Fibroblast of the aortic adventitia (primary cell): Measurements from ENCODE around the gene RBM12. TPM values are rescaled to one million over a fixed set of nuclear protein-coding genes. Genes with fewer than 3 reads are reported as not detected.

ENCODE experiments used
- DNase-seq: peaks from one replicate; pipeline ENCODE4 v3.0.0-alpha.2; 2010; ENCODE audit warnings: low read depth
- H3K4me3 ChIP-seq: 2 replicates; pipeline ENCODE4 v1.5.1; 2011; ENCODE audit warnings: low read depth, mild to moderate bottlenecking, control low read depth, low read length, moderate library complexity
- CTCF ChIP-seq: IDR thresholded peaks from 2 replicates; pipeline ENCODE4 v1.5.1; 2011; ENCODE audit warnings: mild to moderate bottlenecking, low read length, control low read depth, inconsistent platforms; ENCODE audit not compliant: insufficient read depth
- total RNA-seq: library from RNA; depleted of rRNA; stranded (reverse); fragments of >200 nt; gene quantifications from 2 replicates; pipeline ENCODE4 v1.2.3, GENCODE V29; 2012; ENCODE audit warnings: low replicate concordance

Gene RBM12
- total RNA-seq, 1 donor, result 65.4 TPM

DNA sequence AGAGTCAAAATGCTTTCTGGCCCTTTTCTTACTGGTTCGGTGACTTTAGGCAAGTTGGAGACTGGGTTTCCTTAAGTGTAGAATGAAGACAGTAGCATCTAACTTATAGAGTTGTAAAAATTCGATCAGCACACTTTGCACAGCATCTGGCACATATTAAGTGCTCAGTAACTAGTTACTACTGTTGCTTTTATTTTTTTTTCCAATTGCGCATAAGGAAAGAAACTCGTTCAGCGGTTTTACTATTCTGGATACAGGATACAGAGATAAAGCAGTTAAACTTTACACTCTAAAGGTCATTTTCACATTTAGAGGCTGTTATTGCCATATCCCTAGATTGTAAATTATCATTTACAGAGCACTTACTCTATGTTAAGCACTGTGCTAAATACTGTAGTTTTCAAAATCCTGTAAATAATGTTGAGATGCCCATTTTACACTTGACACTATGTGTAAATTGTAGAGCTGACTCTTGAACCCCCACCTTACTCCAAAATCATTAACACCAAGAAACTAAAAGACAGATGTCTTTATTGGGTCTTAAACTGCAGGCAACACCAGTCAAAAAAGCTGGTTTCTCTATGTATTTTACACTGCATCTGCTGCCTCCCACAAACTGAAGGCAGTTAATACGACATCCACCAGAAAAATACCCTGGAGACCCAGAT is 35.4 kb upstream of the RBM12 start:
- DNase-seq, result no peak
- no peak for TF ChIP-seq CTCF
- peak overlapping the region; percentile 98 for H3K4me3 ChIP-seq

DNA sequence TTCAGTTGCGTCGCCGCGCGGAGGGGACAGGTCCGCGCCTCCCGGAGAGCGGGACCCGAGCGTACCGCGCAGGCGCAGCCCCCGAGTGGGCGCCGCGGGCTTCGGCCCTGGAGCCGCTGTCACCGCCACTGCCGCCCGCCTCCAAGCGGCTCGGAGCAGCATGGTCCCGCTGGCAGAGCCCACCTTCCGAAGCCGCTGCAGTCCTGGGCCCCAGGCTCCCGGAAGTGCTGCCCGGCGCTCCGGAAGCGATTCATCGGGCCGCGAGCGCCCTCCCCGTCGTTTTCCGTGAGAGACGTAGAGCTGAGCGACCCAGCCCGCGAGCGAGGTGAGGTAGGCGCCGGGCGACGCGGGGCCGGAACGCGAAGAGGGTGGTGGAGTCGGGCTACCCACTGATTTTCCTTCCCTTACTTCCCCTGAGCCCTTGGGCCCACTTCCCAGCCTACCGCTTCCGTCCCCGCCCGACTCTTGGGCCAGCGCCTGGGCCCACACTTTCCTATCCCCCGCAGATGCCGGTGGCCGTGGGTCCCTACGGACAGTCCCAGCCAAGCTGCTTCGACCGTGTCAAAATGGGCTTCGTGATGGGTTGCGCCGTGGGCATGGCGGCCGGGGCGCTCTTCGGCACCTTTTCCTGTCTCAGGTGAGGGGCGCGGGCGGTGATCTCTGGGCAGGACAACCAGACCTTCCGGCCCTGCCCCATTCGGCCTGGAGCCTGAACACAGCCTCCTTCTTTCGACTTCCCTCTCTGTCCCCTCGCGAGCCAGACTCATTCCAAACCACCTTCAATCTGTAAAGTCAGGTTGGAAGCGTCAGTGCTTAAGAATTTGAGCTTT is 34.6 kb upstream of the RBM12 start, which contains the start of the genes NFS1 and ROMO1:
NFS1 (minus strand) TSS at position 226 of the 830 bp plus-strand sequence; CDS start at position 162, 64 bp downstream.
ROMO1 (plus strand) TSS at position 279 of the 830 bp plus-strand sequence; CDS start at position 507, 228 bp downstream.
- peak; percentile 68 for DNase-seq
- peak; percentile 8 for TF ChIP-seq CTCF
- peak within 1 kb of the TSS; percentile 98 for H3K4me3 ChIP-seq

- no peak for TF ChIP-seq CTCF
- peak overlapping the region; percentile 98 for H3K4me3 ChIP-seq
- DNase-seq, result no peak
Observed at GRCh38 chr20:35698298-35699126, 33.8 kb upstream of the RBM12 start.

DNA sequence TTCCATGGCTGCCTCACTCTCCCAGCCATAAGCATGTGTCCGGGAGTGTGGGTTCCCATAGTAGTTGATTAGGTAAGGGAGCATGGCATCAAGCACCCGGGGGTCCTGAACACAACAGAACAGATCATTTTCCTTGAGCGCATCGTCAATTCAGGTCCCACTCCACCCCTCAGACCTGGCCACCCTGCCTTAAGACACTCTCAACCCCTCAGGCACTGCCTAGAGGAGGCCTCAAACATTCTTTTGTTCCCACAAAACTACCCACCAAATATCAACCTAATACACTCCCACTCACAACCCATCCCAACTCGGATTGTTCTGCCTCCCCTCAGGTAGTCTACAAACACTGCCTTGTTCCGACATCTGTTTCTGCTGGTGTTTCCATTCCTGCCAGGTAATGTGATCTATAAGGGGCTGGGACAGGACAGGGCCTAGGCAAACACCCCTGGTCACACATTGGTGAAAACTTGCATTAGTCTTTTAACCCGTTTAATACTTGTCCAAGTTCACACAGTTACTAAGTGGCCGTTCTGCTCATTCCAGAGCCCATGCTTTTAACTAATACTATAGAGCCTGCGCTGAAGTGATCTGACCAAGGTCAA is 33.1 kb upstream of the RBM12 start:
- no peak for TF ChIP-seq CTCF
- peak overlapping the region; percentile 98 for H3K4me3 ChIP-seq
- DNase-seq, result no peak

DNA sequence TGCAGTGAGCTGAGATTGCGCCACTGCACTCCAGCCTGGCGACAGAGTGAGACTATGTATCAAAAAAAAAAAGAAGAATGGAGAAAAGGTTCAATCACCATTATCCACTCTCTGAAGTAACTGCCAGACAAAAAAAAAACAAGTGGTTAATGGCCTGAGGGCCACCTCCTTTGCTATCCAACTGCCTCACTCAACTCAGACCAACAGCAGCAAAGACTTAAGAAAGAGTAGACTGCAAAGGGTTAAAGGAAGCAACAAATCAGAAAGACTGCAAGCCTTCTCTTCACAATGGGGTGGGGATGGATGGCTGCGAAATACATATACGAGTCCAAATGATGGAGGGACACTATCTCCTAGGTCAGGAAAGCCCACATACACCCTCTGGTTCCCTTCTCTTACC is 31.3 kb upstream of the RBM12 start:
- no peak for TF ChIP-seq CTCF
- no peak for DNase-seq

DNA sequence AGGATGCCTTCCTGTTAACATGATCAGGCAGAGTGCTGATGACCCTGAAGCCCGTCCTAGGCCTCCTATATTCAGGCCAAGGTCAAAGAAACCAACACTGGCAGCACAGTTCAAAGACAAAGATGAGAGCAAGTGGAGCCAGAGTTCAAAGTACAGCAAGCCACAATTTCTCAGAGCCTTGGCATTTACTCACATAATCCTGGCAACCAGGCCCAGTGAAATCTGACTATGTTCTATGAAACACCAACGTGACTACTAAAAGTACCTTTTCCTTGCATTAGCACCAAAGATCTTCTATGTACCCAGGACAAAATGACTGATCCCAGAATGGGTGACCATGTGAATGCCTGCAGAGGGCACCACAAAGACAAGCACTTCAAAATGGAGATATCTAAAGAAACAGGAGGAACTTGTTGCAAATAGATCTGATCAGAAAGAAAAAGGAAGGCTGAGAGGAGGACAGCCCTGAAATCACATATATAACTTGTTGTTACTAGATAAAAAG is 30.6 kb upstream of the RBM12 start:
- no peak overlapping the region for H3K4me3 ChIP-seq
- DNase-seq, result no peak
- no peak for TF ChIP-seq CTCF

More for the DNA sequence above, 31.3 kb upstream of the RBM12 start:
- H3K4me3 ChIP-seq, result no peak overlapping the region
